Smooth muscle cell (in vitro differentiated cells): Measurements from ENCODE around the gene FRS2. TPM values are rescaled to one million over a fixed set of nuclear protein-coding genes. Genes with fewer than 3 reads are reported as not detected.

Source experiments
- DNase-seq: peaks from one replicate; lab custom pipeline; 2025; ENCODE audit not compliant: unreplicated experiment; lab: John Stamatoyannopoulos, UW
- H2AFZ ChIP-seq: fragments of 200-600 bp; sonication (generic); 2 replicates; pipeline ENCODE4 v1.6.0; 2016; ENCODE audit warnings: antibody characterized with exemption, low read depth, mild to moderate bottlenecking
- H3F3A ChIP-seq: fragments of 200-600 bp; sonication (generic); 2 replicates; pipeline ENCODE4 v1.6.0; 2017; ENCODE audit warnings: antibody characterized with exemption, low read depth
- H3K27ac ChIP-seq: fragments of 200-600 bp; sonication (generic); 2 replicates; pipeline ENCODE4 v1.5.1; 2016; ENCODE audit warnings: low read depth, mild to moderate bottlenecking
- H3K27me3 ChIP-seq: fragments of 200-600 bp; sonication (generic); 2 replicates; pipeline ENCODE4 v1.6.1; 2016; ENCODE audit warnings: low read depth, mild to moderate bottlenecking
- H3K36me3 ChIP-seq: fragments of 200-600 bp; sonication (generic); 2 replicates; pipeline ENCODE4 v1.5.1; 2016; ENCODE audit warnings: low read depth
- H3K4me1 ChIP-seq: fragments of 200-600 bp; sonication (generic); 2 replicates; pipeline ENCODE4 v1.5.1; 2016; ENCODE audit warnings: low read depth
- H3K4me2 ChIP-seq: fragments of 200-600 bp; sonication (generic); 2 replicates; pipeline ENCODE4 v1.6.0; 2016; ENCODE audit warnings: mild to moderate bottlenecking
- H3K4me3 ChIP-seq: fragments of 200-600 bp; sonication (generic); 2 replicates; pipeline ENCODE4 v1.5.1; 2016; ENCODE audit warnings: mild to moderate bottlenecking
- H3K79me2 ChIP-seq: fragments of 200-600 bp; sonication (generic); 2 replicates; pipeline ENCODE4 v1.6.0; 2016; ENCODE audit warnings: low read depth, mild to moderate bottlenecking
- H3K9ac ChIP-seq: fragments of 200-600 bp; sonication (generic); 2 replicates; pipeline ENCODE4 v1.6.0; 2016; ENCODE audit warnings: low read depth
- H3K9me3 ChIP-seq: fragments of 200-600 bp; sonication (generic); replicated peaks from 2 replicates; pipeline ENCODE4 v1.5.1; 2016; ENCODE audit warnings: low read depth
- H4K20me1 ChIP-seq: fragments of 200-600 bp; sonication (generic); 2 replicates; pipeline ENCODE4 v1.6.0; 2016; ENCODE audit warnings: low read depth
- CTCF ChIP-seq: fragments of 200-600 bp; sonication (generic); IDR thresholded peaks from 2 replicates; pipeline ENCODE4 v1.5.1; 2017; ENCODE audit warnings: borderline replicate concordance, mild to moderate bottlenecking, antibody characterized with exemption; ENCODE audit not compliant: insufficient read depth, poor library complexity, severe bottlenecking
- WGBS: methylation state at CpG from one replicate; pipeline ENCODE4 v1.1.7; 2016; ENCODE audit warnings: low lambda C conversion rate; 5-methylcytosine and 5-hydroxymethylcytosine counted together
- polyA plus RNA-seq: library from polyadenylated mRNA; unstranded; fragments of >200 nt; fragmentation: Nextera tagmentation; extraction: Ambion mirVana; gene quantifications from 2 replicates; pipeline ENCODE4 v1.2.1, GENCODE V29; 2016
- total RNA-seq: library from RNA; depleted of rRNA; stranded (reverse); fragments of >200 nt; gene quantifications from 2 replicates; pipeline ENCODE4 v1.2.3, GENCODE V29; 2014

The FRS2 gene
- total and polyA plus RNA-seq, 2 experiments from 2014 or later: 23.8 to 90.2 TPM

DNA sequence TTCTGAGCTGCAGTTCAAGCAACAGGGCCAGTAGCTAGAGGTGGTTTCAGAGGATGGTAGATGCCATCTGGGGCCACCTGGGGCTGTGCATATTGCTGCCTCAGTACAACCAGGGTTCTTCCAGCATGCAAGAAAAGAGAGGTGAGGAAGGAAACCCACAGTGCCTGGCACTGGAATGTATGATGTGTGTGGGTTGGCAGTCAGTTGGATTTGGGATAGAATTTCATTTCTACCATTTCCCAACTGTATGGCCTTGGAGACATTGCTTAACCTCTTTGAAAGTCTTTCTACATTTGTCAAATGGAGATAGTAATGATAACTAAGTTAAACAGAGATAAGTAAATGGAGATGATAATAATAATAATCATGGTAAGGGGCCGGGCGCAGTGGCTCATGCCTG is 150.7 kb downstream of the FRS2 start:
- DNase-seq: no peak
- no peak overlapping the region for H3K4me2 ChIP-seq
- H4K20me1 ChIP-seq: no peaks in the 10 kb centered on the region
- no peaks in the 10 kb centered on the region for H3K4me1 ChIP-seq
- no peaks in the 10 kb centered on the region for H3K9me3 ChIP-seq
- no peaks in the 10 kb centered on the region for H3K27me3 ChIP-seq
- no peak overlapping the region for H3K27ac ChIP-seq
- H3K9ac ChIP-seq: no peak overlapping the region
- no peak overlapping the region for H3K4me3 ChIP-seq
- no peaks in the 10 kb centered on the region for H3F3A ChIP-seq
- WGBS: 87% methylated on average over 2 of the region's 2 CpGs
- no peaks in the 10 kb centered on the region for H3K36me3 ChIP-seq
- H2AFZ ChIP-seq: no peak overlapping the region
- H3K79me2 ChIP-seq: no peaks in the 10 kb centered on the region
- no peak for TF ChIP-seq CTCF

DNA sequence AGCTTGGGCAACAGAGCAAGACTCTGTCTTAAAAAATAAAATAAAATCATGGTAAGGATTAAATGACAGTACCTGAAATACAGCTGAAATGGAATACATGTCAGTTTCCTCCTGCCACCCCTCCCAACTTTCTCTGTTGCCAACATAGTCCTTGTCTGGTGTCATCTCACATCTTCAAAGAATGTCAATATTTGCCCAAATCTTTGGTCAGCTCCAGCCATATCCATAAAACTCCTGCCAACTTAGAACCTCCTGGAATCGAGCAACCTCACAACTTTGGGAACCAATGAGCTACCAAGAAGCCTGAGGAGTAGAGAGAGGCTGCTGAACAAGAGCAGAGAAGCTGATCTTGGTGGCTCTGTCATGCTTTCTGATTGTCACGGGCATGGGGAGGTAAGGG is 151.4 kb downstream of the FRS2 start:
- TF ChIP-seq CTCF: no peak
- Histone ChIP-seq H3K4me1 (no peaks in the 10 kb centered on the region), H3K36me3 (no peaks in the 10 kb centered on the region), H3K9me3 (no peaks in the 10 kb centered on the region), H3F3A (no peaks in the 10 kb centered on the region), H3K9ac (no peak overlapping the region), H3K27ac (no peak overlapping the region), H4K20me1 (no peaks in the 10 kb centered on the region), H2AFZ (no peak overlapping the region), H3K4me3 (no peak overlapping the region), H3K27me3 (no peaks in the 10 kb centered on the region), H3K4me2 (no peak overlapping the region), H3K79me2 (no peaks in the 10 kb centered on the region)
- DNase-seq: no peak
- 87% methylated on average over 2 of the region's 2 CpGs for WGBS

DNA sequence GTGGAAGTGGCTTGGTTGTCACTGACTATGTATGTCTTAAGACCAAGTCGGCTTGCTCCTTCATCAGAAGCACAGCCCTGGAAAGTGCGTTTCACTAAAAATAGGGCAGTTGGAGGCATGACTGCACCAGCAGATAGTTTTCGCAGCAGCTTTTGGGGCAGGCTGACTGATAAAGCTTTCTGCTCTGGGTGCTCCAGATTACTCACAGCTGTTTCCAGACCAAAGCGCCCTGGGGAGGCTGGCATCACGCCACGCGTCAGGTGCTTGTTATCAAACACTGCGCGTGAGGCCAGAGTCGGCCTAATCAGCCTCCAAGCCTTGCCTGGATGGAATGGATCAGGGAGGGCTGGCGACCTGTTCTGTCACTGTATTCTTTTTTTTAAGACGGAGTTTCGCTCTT is 153.8 kb downstream of the FRS2 start:
- 89% methylated on average over 13 of the region's 13 CpGs for WGBS

More for the DNA sequence above, 153.8 kb downstream of the FRS2 start:
- H3K36me3 ChIP-seq: no peaks in the 10 kb centered on the region
- no peak overlapping the region for H3K9ac ChIP-seq
- H3K4me2 ChIP-seq: no peak overlapping the region
- H3K4me3 ChIP-seq: no peak overlapping the region
- no peaks in the 10 kb centered on the region for H3K9me3 ChIP-seq
- DNase-seq: no peak
- no peak overlapping the region for H2AFZ ChIP-seq
- no peaks in the 10 kb centered on the region for H3K27me3 ChIP-seq
- H3F3A ChIP-seq: no peaks in the 10 kb centered on the region
- no peaks in the 10 kb centered on the region for H4K20me1 ChIP-seq
- no peaks in the 10 kb centered on the region for H3K79me2 ChIP-seq
- TF ChIP-seq CTCF: no peak
- H3K4me1 ChIP-seq: no peaks in the 10 kb centered on the region
- H3K27ac ChIP-seq: no peak overlapping the region
